Brain microvascular endothelial cell (primary cell): Measurements from ENCODE around the gene SVOPL.
A peak's percentile ranks its signal among the peaks of the same experiment; 100 is the strongest.

ENCODE experiments used
- DNase-seq: peaks from one replicate; pipeline ENCODE4 v3.0.0-alpha.2; 2020
- H3K27ac ChIP-seq: fragments of 250-450 bp; sonication (Bioruptor Pico); 2 replicates; pipeline ENCODE4 v1.5.1; 2020; ENCODE audit warnings: mild to moderate bottlenecking, moderate library complexity
- H3K27me3 ChIP-seq: fragments of 250-450 bp; sonication (Bioruptor Pico); replicated peaks from 2 replicates; pipeline ENCODE4 v1.5.1; 2020; ENCODE audit warnings: mild to moderate bottlenecking
- H3K36me3 ChIP-seq: fragments of 250-450 bp; sonication (Bioruptor Pico); replicated peaks from 2 replicates; pipeline ENCODE4 v1.5.1; 2020; ENCODE audit warnings: mild to moderate bottlenecking
- H3K4me3 ChIP-seq: 2 replicates; pipeline ENCODE4 v1.5.1; 2011; ENCODE audit warnings: low read depth, mild to moderate bottlenecking, control low read depth, low read length, moderate library complexity
- in situ Hi-C: cut with HindIII; loops from 2 replicates; pipeline ENCODE4 v1.10.0; 2017; ENCODE audit warnings: low sequenced_read_pairs, low pct_ligation_motif_present
- TF ChIP-seq, protein P1 (sequence below): IDR thresholded peaks from 2 replicates; pipeline ENCODE4 v1.5.1; 2011; ENCODE audit warnings: low read depth, mild to moderate bottlenecking, moderate library complexity, low read length, control low read depth, inconsistent platforms; ENCODE audit errors: missing control alignments

SVOPL gene

DNA sequence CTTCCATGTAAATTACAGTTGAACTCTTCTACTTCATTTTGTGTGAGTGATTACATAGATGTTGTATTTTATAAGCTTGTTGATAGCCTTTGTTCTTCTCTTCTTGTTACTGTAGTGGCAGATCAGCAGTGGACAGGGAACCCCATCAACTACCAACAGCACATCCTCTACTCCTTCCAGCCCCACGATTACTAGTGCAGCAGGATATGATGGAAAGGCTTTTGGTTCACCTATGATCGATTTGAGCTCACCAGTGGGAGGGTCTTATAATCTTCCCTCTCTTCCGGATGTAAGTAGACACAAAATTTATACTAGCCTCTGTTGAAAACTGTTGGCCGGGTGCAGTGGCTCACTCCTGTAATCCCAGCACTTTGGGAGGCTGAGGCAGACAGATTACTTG lies 130.4 kb downstream of the SVOPL start:
- Histone ChIP-seq H3K27me3 (no peaks in the 10 kb centered on the region), H3K27ac (no peak overlapping the region), H3K4me3 (no peak overlapping the region), H3K36me3 (peaks cover 6% of the 10 kb centered on the region)
- TF ChIP-seq, protein P1, sequence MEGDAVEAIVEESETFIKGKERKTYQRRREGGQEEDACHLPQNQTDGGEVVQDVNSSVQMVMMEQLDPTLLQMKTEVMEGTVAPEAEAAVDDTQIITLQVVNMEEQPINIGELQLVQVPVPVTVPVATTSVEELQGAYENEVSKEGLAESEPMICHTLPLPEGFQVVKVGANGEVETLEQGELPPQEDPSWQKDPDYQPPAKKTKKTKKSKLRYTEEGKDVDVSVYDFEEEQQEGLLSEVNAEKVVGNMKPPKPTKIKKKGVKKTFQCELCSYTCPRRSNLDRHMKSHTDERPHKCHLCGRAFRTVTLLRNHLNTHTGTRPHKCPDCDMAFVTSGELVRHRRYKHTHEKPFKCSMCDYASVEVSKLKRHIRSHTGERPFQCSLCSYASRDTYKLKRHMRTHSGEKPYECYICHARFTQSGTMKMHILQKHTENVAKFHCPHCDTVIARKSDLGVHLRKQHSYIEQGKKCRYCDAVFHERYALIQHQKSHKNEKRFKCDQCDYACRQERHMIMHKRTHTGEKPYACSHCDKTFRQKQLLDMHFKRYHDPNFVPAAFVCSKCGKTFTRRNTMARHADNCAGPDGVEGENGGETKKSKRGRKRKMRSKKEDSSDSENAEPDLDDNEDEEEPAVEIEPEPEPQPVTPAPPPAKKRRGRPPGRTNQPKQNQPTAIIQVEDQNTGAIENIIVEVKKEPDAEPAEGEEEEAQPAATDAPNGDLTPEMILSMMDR: no peak
- in situ Hi-C loops: no loop called here
- DNase-seq: no peak

- TF ChIP-seq, protein P1: no peak
- H3K36me3 ChIP-seq: peaks cover 11% of the 10 kb centered on the region
- H3K27ac ChIP-seq: no peak overlapping the region
- in situ Hi-C loops: no loop called here
- DNase-seq: no peak
- no peaks in the 10 kb centered on the region for H3K27me3 ChIP-seq
- H3K4me3 ChIP-seq: no peak overlapping the region
These were observed 131.7 kb downstream of the SVOPL start for GRCh38 chr7:138569418-138569817.

- in situ Hi-C loops: no loop called here
- Histone ChIP-seq H3K27ac (no peak overlapping the region), H3K4me3 (no peak overlapping the region), H3K36me3 (peaks cover 11% of the 10 kb centered on the region), H3K27me3 (no peaks in the 10 kb centered on the region)
- no peak for DNase-seq
- TF ChIP-seq, protein P1: no peak
These were observed 132.5 kb downstream of the SVOPL start for GRCh38 chr7:138568655-138569054.

DNA sequence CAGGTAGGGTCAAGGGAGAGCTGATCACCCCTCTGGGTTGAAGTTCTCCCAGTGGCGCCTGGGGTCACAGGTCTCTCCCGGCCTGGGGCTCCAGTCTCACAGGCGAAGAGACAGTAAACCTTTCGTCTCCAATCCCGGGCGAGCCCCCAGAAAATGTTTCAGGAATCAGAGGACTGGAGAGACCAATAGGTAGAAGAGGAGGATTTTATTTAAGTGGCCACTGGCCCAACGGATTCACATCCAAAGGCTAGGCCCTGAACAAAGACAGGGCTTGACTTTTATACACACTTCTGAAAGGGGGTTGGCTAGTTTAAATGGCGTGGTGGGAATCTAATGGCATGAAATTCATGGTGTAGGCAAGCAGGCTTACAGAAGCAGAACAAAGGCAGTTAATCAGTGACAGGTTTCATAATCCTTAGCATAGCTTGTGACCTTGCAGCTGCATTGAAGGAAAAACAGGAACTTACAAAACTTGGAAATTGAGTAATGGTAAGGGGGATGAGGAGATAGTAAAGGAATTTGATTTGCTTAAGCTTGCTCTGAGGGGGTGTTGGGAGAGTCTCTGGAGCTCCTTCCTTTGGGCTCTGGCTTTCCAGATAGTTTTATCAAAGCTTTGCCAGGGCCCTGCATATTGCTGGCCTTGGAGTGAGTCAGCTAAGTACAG lies 135.6 kb downstream of the SVOPL start:
- H3K27ac ChIP-seq: peak overlapping the region; percentile 73
- no peak overlapping the region for H3K4me3 ChIP-seq
- H3K27me3 ChIP-seq: no peaks in the 10 kb centered on the region
- H3K36me3 ChIP-seq: peaks cover 15% of the 10 kb centered on the region
- DNase-seq: peak; percentile 62
- in situ Hi-C loops: no loop called here
- TF ChIP-seq, protein P1: no peak

- in situ Hi-C loops: no loop called here
- H3K36me3 ChIP-seq: peaks cover 15% of the 10 kb centered on the region
These were observed 136.1 kb downstream of the SVOPL start for GRCh38 chr7:138565071-138565450.

More at GRCh38 chr7:138565071-138565450, 136.1 kb downstream of the SVOPL start:
- Histone ChIP-seq H3K27ac (no peak overlapping the region), H3K27me3 (no peaks in the 10 kb centered on the region), H3K4me3 (no peak overlapping the region)
- no peak for DNase-seq
- TF ChIP-seq, protein P1: no peak
